Right lobe of liver (tissue), 4 donors: ENCODE measurements around the gene RPL36AL.

Experiments
- CTCF ChIP-seq, 4 donors: fragments of 200-600 bp in 3 of 4; fragments of 450-650 bp in 1 of 4; IDR thresholded peaks; one replicate each; pipeline versions ENCODE4 v1.5.1 to v1.8.0; 2016 to 2022; ENCODE audit warnings: antibody characterized with exemption in 4 of 4, mild to moderate bottlenecking in 2 of 4
- POLR2A ChIP-seq: fragments of 450-650 bp; IDR thresholded peaks from one replicate; pipeline ENCODE4 v1.6.1; 2017; ENCODE audit warnings: antibody characterized with exemption, mild to moderate bottlenecking
- donor health status: DM: no; HTN: no; CAD: no.
- donor health status: DM: no; HTN: no; CAD: no.
- donor health status: DM: no; HTN: yes; CAD: no.

GRCh38 chr14:49589387-49589786 is 31.0 kb downstream of the RPL36AL start:
- TF ChIP-seq CTCF (IDR thresholded peaks at IDR 0.05): no peak
- no peak for TF ChIP-seq POLR2A
